Hepatocyte (in vitro differentiated cells): ENCODE results near the gene ABCA2. TPM values are rescaled to one million over a fixed set of nuclear protein-coding genes. Genes with fewer than 3 reads are reported as not detected.

Source experiments
- DNase-seq: peaks from one replicate; pipeline ENCODE4 v3.0.0-alpha.2; 2016; ENCODE audit warnings: low spot score
- H2AFZ ChIP-seq: fragments of 200-600 bp; sonication (generic); 2 replicates; pipeline ENCODE4 v1.6.0; 2016; ENCODE audit warnings: antibody characterized with exemption, mild to moderate bottlenecking
- H3K27ac ChIP-seq: fragments of 200-600 bp; sonication (generic); 2 replicates; pipeline ENCODE4 v1.5.1; 2016; ENCODE audit warnings: mild to moderate bottlenecking
- H3K27me3 ChIP-seq: fragments of 200-600 bp; sonication (generic); 2 replicates; pipeline ENCODE4 v1.6.1; 2016
- H3K36me3 ChIP-seq: fragments of 200-600 bp; sonication (generic); replicated peaks from 2 replicates; pipeline ENCODE4 v1.5.1; 2016; ENCODE audit warnings: low read depth; ENCODE audit not compliant: insufficient read depth
- H3K4me1 ChIP-seq: fragments of 200-600 bp; sonication (generic); 2 replicates; pipeline ENCODE4 v1.5.1; 2016; ENCODE audit warnings: mild to moderate bottlenecking, moderate library complexity; ENCODE audit not compliant: insufficient read depth
- H3K4me2 ChIP-seq: fragments of 200-600 bp; sonication (generic); 2 replicates; pipeline ENCODE4 v1.6.0; 2016
- H3K4me3 ChIP-seq: fragments of 200-600 bp; sonication (generic); 2 replicates; pipeline ENCODE4 v1.5.1; 2016; ENCODE audit warnings: mild to moderate bottlenecking
- H3K79me2 ChIP-seq: fragments of 200-600 bp; sonication (generic); 2 replicates; pipeline ENCODE4 v1.6.0; 2017; ENCODE audit warnings: mild to moderate bottlenecking
- H3K9me2 ChIP-seq: fragments of 200-600 bp; sonication (generic); replicated peaks from 2 replicates; pipeline ENCODE4 v1.6.0; 2017; ENCODE audit warnings: mild to moderate bottlenecking; ENCODE audit not compliant: insufficient read depth
- H3K9me3 ChIP-seq: fragments of 200-600 bp; sonication (generic); 2 replicates; pipeline ENCODE4 v1.5.1; 2016; ENCODE audit warnings: low read depth, mild to moderate bottlenecking
- H4K20me1 ChIP-seq: fragments of 200-600 bp; sonication (generic); 2 replicates; pipeline ENCODE4 v1.6.0; 2016; ENCODE audit warnings: mild to moderate bottlenecking; ENCODE audit not compliant: insufficient read depth, poor library complexity, severe bottlenecking
- CTCF ChIP-seq: fragments of 200-600 bp; sonication (generic); IDR thresholded peaks from 2 replicates; pipeline ENCODE4 v1.5.1; 2016; ENCODE audit warnings: antibody characterized with exemption, mild to moderate bottlenecking; ENCODE audit not compliant: poor library complexity
- EZH2 ChIP-seq: fragments of 200-600 bp; sonication (generic); IDR thresholded peaks from 2 replicates; pipeline ENCODE4 v1.6.1; 2016; ENCODE audit warnings: antibody characterized with exemption, mild to moderate bottlenecking, borderline replicate concordance
- EZH2phosphoT487 ChIP-seq: fragments of 200-600 bp; sonication (generic); IDR thresholded peaks from one replicate; pipeline ENCODE4 v1.6.1; 2018; ENCODE audit warnings: antibody characterized with exemption, mild to moderate bottlenecking, low read depth, moderate library complexity; ENCODE audit not compliant: unreplicated experiment, severe bottlenecking
- WGBS: methylation state at CpG from one replicate; pipeline ENCODE4 v1.1.6; 2016; ENCODE audit warnings: low lambda C conversion rate; ENCODE audit errors: missing lambda C conversion rate; 5-methylcytosine and 5-hydroxymethylcytosine counted together
- polyA plus RNA-seq: library from polyadenylated mRNA; unstranded; fragments of >200 nt; fragmentation: Nextera tagmentation; extraction: Ambion mirVana; gene quantifications from 2 replicates; pipeline ENCODE4 v1.2.1, GENCODE V29; 2016
- total RNA-seq: library from RNA; depleted of rRNA; stranded (reverse); fragments of >200 nt; gene quantifications from 2 replicates; pipeline ENCODE4 v1.2.3, GENCODE V29; 2014

The ABCA2 gene
- total and polyA plus RNA-seq, 2 experiments from 2014 or later, result 14.6 to 15.6 TPM

- Histone ChIP-seq H3K9me2 (no peaks in the 10 kb centered on the region), H3K4me2 (no peak overlapping the region), H3K27me3 (no peaks in the 10 kb centered on the region), H3K4me3 (no peak overlapping the region), H3K9me3 (no peaks in the 10 kb centered on the region), H3K4me1 (no peaks in the 10 kb centered on the region), H3K36me3 (no peaks in the 10 kb centered on the region), H2AFZ (no peak overlapping the region), H4K20me1 (no peaks in the 10 kb centered on the region), H3K27ac (no peak overlapping the region), H3K79me2 (no peaks in the 10 kb centered on the region)
- no peak for DNase-seq
- TF ChIP-seq EZH2phosphoT487, result no peak
- TF ChIP-seq EZH2, result no peak
- TF ChIP-seq CTCF, result no peak
- 93% methylated on average over 23 of the region's 23 CpGs for WGBS
These were observed 13.9 kb downstream of the ABCA2 start for GRCh38 chr9:137014166-137014565.

- Histone ChIP-seq H3K36me3 (no peaks in the 10 kb centered on the region), H3K4me3 (no peak overlapping the region)
These were observed 14.5 kb downstream of the ABCA2 start for GRCh38 chr9:137013571-137013940.

GRCh38 chr9:137012694-137013570, 15.1 kb downstream of the ABCA2 start:
- no peaks in the 10 kb centered on the region for H3K9me3 ChIP-seq
- TF ChIP-seq EZH2phosphoT487 (no peak), EZH2 (no peak), CTCF (no peak)

More at GRCh38 chr9:137013571-137013940, 14.5 kb downstream of the ABCA2 start:
- TF ChIP-seq EZH2 (no peak), EZH2phosphoT487 (no peak), CTCF (no peak)
- Histone ChIP-seq H3K27ac (no peak overlapping the region), H3K79me2 (no peaks in the 10 kb centered on the region), H3K4me1 (no peaks in the 10 kb centered on the region), H2AFZ (no peak overlapping the region), H3K4me2 (no peak overlapping the region), H3K9me3 (no peaks in the 10 kb centered on the region), H3K9me2 (no peaks in the 10 kb centered on the region), H3K27me3 (no peaks in the 10 kb centered on the region), H4K20me1 (no peaks in the 10 kb centered on the region)
- no peak for DNase-seq
- WGBS, result 97% methylated on average over 18 of the region's 20 CpGs

More at GRCh38 chr9:137012694-137013570, 15.1 kb downstream of the ABCA2 start:
- H3K4me2 ChIP-seq, result no peak overlapping the region
- no peak overlapping the region for H3K27ac ChIP-seq
- no peak overlapping the region for H3K4me3 ChIP-seq
- no peaks in the 10 kb centered on the region for H3K79me2 ChIP-seq
- no peaks in the 10 kb centered on the region for H4K20me1 ChIP-seq
- no peaks in the 10 kb centered on the region for H3K27me3 ChIP-seq
- no peaks in the 10 kb centered on the region for H3K4me1 ChIP-seq
- H3K9me2 ChIP-seq, result no peaks in the 10 kb centered on the region
- DNase-seq, result no peak
- no peaks in the 10 kb centered on the region for H3K36me3 ChIP-seq
- no peak overlapping the region for H2AFZ ChIP-seq
- WGBS, result 89% methylated on average over 32 of the region's 67 CpGs
